Suprapubic skin (tissue), 4 donors: ENCODE data around the gene BRPF3. TPM values are rescaled to one million over a fixed set of nuclear protein-coding genes. Genes with fewer than 3 reads are reported as not detected.

ENCODE experiments used
- DNase-seq, 2 donors: peaks; one replicate each; pipeline ENCODE4 v3.0.0-alpha.2; 2019; ENCODE audit warnings: low spot score in 2 of 2
- H3K27ac ChIP-seq: fragments of 200-600 bp; sonication (generic); one replicate; pipeline ENCODE4 v1.5.1; 2019
- H3K27me3 ChIP-seq: fragments of 200-600 bp; sonication (generic); one replicate; pipeline ENCODE4 v1.5.1; 2019
- H3K36me3 ChIP-seq: fragments of 200-600 bp; sonication (generic); one replicate; pipeline ENCODE4 v1.5.1; 2019
- H3K4me1 ChIP-seq: fragments of 200-600 bp; sonication (generic); one replicate; pipeline ENCODE4 v1.5.1; 2019
- H3K4me3 ChIP-seq: fragments of 200-600 bp; sonication (generic); one replicate; pipeline ENCODE4 v1.5.1; 2019; ENCODE audit warnings: mild to moderate bottlenecking
- H3K9me3 ChIP-seq: fragments of 200-600 bp; sonication (generic); one replicate; pipeline ENCODE4 v1.5.1; 2019
- CTCF ChIP-seq, 2 donors: fragments of 200-600 bp in 1 of 2; fragments of 450-650 bp in 1 of 2; sonication (generic) in 1 of 2; IDR thresholded peaks; one replicate each; pipeline ENCODE4 v1.5.1; 2016 to 2019; ENCODE audit warnings: antibody characterized with exemption in 2 of 2, mild to moderate bottlenecking in 1 of 2, moderate library complexity in 1 of 2
- EP300 ChIP-seq: sonication (generic); formaldehyde crosslinking; IDR thresholded peaks from one replicate; pipeline ENCODE4 v1.6.1; 2017; ENCODE audit warnings: antibody characterized with exemption
- POLR2A ChIP-seq, 2 donors: fragments of 450-650 bp; IDR thresholded peaks; one replicate each; pipeline ENCODE4 v1.6.1; 2017; ENCODE audit warnings: antibody characterized with exemption in 2 of 2, mild to moderate bottlenecking in 2 of 2, moderate library complexity in 2 of 2
- POLR2AphosphoS5 ChIP-seq, 3 donors: sonication (generic); formaldehyde crosslinking; IDR thresholded peaks; one replicate each; pipeline ENCODE4 v1.6.1; 2017; ENCODE audit warnings: antibody characterized with exemption in 3 of 3
- WGBS: methylation state at CpG from one replicate; pipeline ENCODE4 v1.1.5; 2018; 5-methylcytosine and 5-hydroxymethylcytosine counted together
- total RNA-seq, 4 donors: library from RNA; depleted of rRNA; stranded (reverse); fragments of >200 nt; gene quantifications; one replicate each; pipeline ENCODE4 v1.1.0, GENCODE V29; 2016

Gene BRPF3
- total RNA-seq, 4 donors from 2014 or later, result 19.3 to 28.5 (median 20.5) TPM

- Histone ChIP-seq H3K4me3 (no peak overlapping the region), H3K4me1 (peaks cover 19% of the 10 kb centered on the region), H3K36me3 (no peaks in the 10 kb centered on the region), H3K27ac (no peak overlapping the region), H3K27me3 (peaks cover 15% of the 10 kb centered on the region), H3K9me3 (no peaks in the 10 kb centered on the region)
- DNase-seq, result no peak
- 88% methylated on average over 15 of the region's 15 CpGs for whole genome bisulfite sequencing
- TF ChIP-seq POLR2A (IDR thresholded peaks at IDR 0.05) (no peak), EP300 (no peak), POLR2AphosphoS5 (IDR thresholded peaks at IDR 0.05) (no peak), CTCF (IDR thresholded peaks at IDR 0.05) (no peak)
These were observed 77.4 kb downstream of the BRPF3 start for GRCh38 chr6:36273802-36274514.

GRCh38 chr6:36276581-36277536 lies 80.3 kb downstream of the BRPF3 start:
- Histone ChIP-seq H3K36me3 (no peaks in the 10 kb centered on the region), H3K9me3 (no peaks in the 10 kb centered on the region), H3K27me3 (no peaks in the 10 kb centered on the region), H3K4me3 (no peak overlapping the region), H3K27ac (no peak overlapping the region), H3K4me1 (no peaks in the 10 kb centered on the region)
- TF ChIP-seq EP300 (no peak), POLR2A (IDR thresholded peaks at IDR 0.05) (no peak), POLR2AphosphoS5 (IDR thresholded peaks at IDR 0.05) (no peak), CTCF (IDR thresholded peaks at IDR 0.05) (no peak)
- DNase-seq, result no peak
- 77% methylated on average over 13 of the region's 13 CpGs for WGBS

- no peak for DNase-seq
- TF ChIP-seq POLR2A (IDR thresholded peaks at IDR 0.05) (no peak), POLR2AphosphoS5 (IDR thresholded peaks at IDR 0.05) (no peak), CTCF (IDR thresholded peaks at IDR 0.05) (no peak), EP300 (no peak)
- Histone ChIP-seq H3K36me3 (no peaks in the 10 kb centered on the region), H3K9me3 (no peaks in the 10 kb centered on the region), H3K27me3 (no peaks in the 10 kb centered on the region), H3K27ac (no peak overlapping the region), H3K4me1 (no peaks in the 10 kb centered on the region), H3K4me3 (no peak overlapping the region)
- WGBS, result 81% methylated on average over 2 of the region's 2 CpGs
These were observed 81.5 kb downstream of the BRPF3 start for GRCh38 chr6:36277946-36278470.

GRCh38 chr6:36280467-36280866 lies 83.9 kb downstream of the BRPF3 start:
- H3K27me3 ChIP-seq, result peaks cover 13% of the 10 kb centered on the region
- H3K27ac ChIP-seq, result no peak overlapping the region
- TF ChIP-seq CTCF (IDR thresholded peaks at IDR 0.05) (no peak), EP300 (no peak), POLR2A (IDR thresholded peaks at IDR 0.05) (no peak), POLR2AphosphoS5 (IDR thresholded peaks at IDR 0.05) (no peak)
- H3K9me3 ChIP-seq, result no peaks in the 10 kb centered on the region
- no peak overlapping the region for H3K4me3 ChIP-seq
- H3K36me3 ChIP-seq, result no peaks in the 10 kb centered on the region
- 69% methylated on average over 3 of the region's 3 CpGs for WGBS
- no peaks in the 10 kb centered on the region for H3K4me1 ChIP-seq
- DNase-seq, result no peak

GRCh38 chr6:36280983-36281382 lies 84.4 kb downstream of the BRPF3 start:
- Histone ChIP-seq H3K36me3 (no peaks in the 10 kb centered on the region), H3K4me3 (no peak overlapping the region), H3K4me1 (no peaks in the 10 kb centered on the region), H3K27me3 (peaks cover 18% of the 10 kb centered on the region), H3K9me3 (no peaks in the 10 kb centered on the region), H3K27ac (no peak overlapping the region)
- TF ChIP-seq CTCF (IDR thresholded peaks at IDR 0.05) (no peak), POLR2AphosphoS5 (IDR thresholded peaks at IDR 0.05) (no peak), POLR2A (IDR thresholded peaks at IDR 0.05) (no peak), EP300 (no peak)
- DNase-seq, result no peak
- 79% methylated on average over 4 of the region's 4 CpGs for WGBS
